ENCODE data around the gene EPN1. TPM values are rescaled to one million over a fixed set of nuclear protein-coding genes. Genes with fewer than 3 reads are reported as not detected.

EPN1 gene
- total and polyA plus RNA-seq, 2 experiments from 2014 or later: 47.1 to 223 TPM

- no peak for DNase-seq (ENCODE audit: low spot score)
- ATAC-seq: no peak
- H3K9me2 ChIP-seq (ENCODE audit: insufficient read depth): no peaks in the 10 kb centered on the region
- Mint-ChIP-seq H3K36me3 (ENCODE audit: low read depth) (peaks cover 35% of the 10 kb centered on the region), H3K9me3 (peaks cover 4% of the 10 kb centered on the region; the same call in 2 of the 3 replicates), H3K27ac (no peak overlapping the region), H3K27me3 (ENCODE audit: insufficient read depth, low read depth, poor library complexity) (peaks cover 11% of the 10 kb centered on the region), H3K4me3 (no peak overlapping the region; the same call in 2 of the 3 replicates), H3K4me1 (peaks cover 7% of the 10 kb centered on the region)
- no peak overlapping the region for H3K4me2 ChIP-seq
- no peak overlapping the region for H3K4me3 ChIP-seq
- peaks cover 12% of the 10 kb centered on the region; the same call in 1 of the 2 replicates for H3K36me3 ChIP-seq (ENCODE audit: insufficient read depth)
- no peaks in the 10 kb centered on the region for H3K27me3 ChIP-seq (ENCODE audit: insufficient read depth)
- peaks cover 35% of the 10 kb centered on the region for H4K20me1 ChIP-seq (replicated peaks; ENCODE audit: insufficient read depth)
- peaks cover 11% of the 10 kb centered on the region for H3K4me1 ChIP-seq (ENCODE audit: insufficient read depth)
- TF ChIP-seq NANOG (IDR thresholded peaks at IDR 0.05; ENCODE audit: borderline replicate concordance): no peak
- TF ChIP-seq ZNF114 (CRISPR knock-in tag; IDR thresholded peaks at IDR 0.05): no peak
- no peak for TF ChIP-seq REST (IDR thresholded peaks at IDR 0.05; ENCODE audit: unreplicated experiment)
- no peak for TF ChIP-seq JUNB (IDR thresholded peaks at IDR 0.05; ENCODE audit: unreplicated experiment)
- no peak for TF ChIP-seq EZH2phosphoT487 (IDR thresholded peaks at IDR 0.05; ENCODE audit: unreplicated experiment)
- TF ChIP-seq STAT1 (IDR thresholded peaks at IDR 0.05; ENCODE audit: unreplicated experiment): no peak
- no peak for TF ChIP-seq CTCF (conservative IDR thresholded peaks at IDR 0.05; ENCODE audit: low read depth in 2 of 2)
- TF ChIP-seq ZNF331 (CRISPR knock-in tag; IDR thresholded peaks at IDR 0.05; ENCODE audit: low read depth): no peak
- no peak overlapping the region for H3K27ac ChIP-seq (ENCODE audit: low read depth)
- H3F3A ChIP-seq (replicated peaks; ENCODE audit: low read depth): peaks cover 5% of the 10 kb centered on the region; the same call in 1 of the 2 replicates
- H3K79me2 ChIP-seq (replicated peaks; ENCODE audit: insufficient read depth): peaks cover 64% of the 10 kb centered on the region
- no peak overlapping the region for H2AFZ ChIP-seq
Measured at GRCh38 chr19:55679343-55680257, 4.6 kb downstream of the EPN1 start.

Data from GM23338 (cell line).